Endothelial cell of umbilical vein (primary cell): ENCODE measurements around the gene HSPA8. TPM values are rescaled to one million over a fixed set of nuclear protein-coding genes. Genes with fewer than 3 reads are reported as not detected.

ENCODE experiments used
- Bru-seq: library from RNA; stranded (reverse); fragments of 400-500 nt; gene quantifications from one replicate; lab custom pipeline; 2021; lab: Mats Ljungman, UMichigan
- BruChase-seq, 2 experiments: library from RNA; stranded (reverse); fragments of 400-500 nt; gene quantifications; one replicate each; lab custom pipeline; 2021; lab: Mats Ljungman, UMichigan
- BruUV-seq: library from RNA; stranded (reverse); fragments of 400-500 nt; replicated peaks from 2 replicates; lab custom pipeline; 2021; lab: Mats Ljungman, UMichigan
- CTCF ChIA-PET: fragments of 300-600, 350-600 bp; sonication (Branson Sonifier 250); formaldehyde crosslinking; loops from one replicate; lab custom pipeline; 2021; ENCODE audit warnings: antibody characterized with exemption, inconsistent platforms; lab: Charles Lee
- POLR2A ChIA-PET: fragments of 300-600, 350-600 bp; sonication (Branson Sonifier 250); formaldehyde crosslinking; loops from one replicate; lab custom pipeline; 2021; ENCODE audit warnings: antibody characterized with exemption, inconsistent platforms; lab: Charles Lee
- DNase-seq: peaks from one replicate; pipeline ENCODE4 v3.0.0-alpha.2; 2011; ENCODE audit warnings: low read depth, low spot score
- FAIRE-seq: peaks from 2 replicates; lab custom pipeline; 2011; peaks lifted over from hg19 to GRCh38; lab: Jason Lieb, UNC
- H2AFZ ChIP-seq: 2 replicates; pipeline ENCODE4 v1.6.0; 2012; ENCODE audit warnings: low read depth, low read length, control low read depth, inconsistent platforms
- H3K27ac ChIP-seq: 2 replicates; pipeline ENCODE4 v1.5.1; 2011; ENCODE audit warnings: low read depth, mild to moderate bottlenecking, control low read depth, low read length, moderate library complexity; ENCODE audit not compliant: insufficient read depth
- H3K27me3 ChIP-seq, 2 experiments: 2 replicates each; pipeline versions ENCODE4 v1.6.0 to v1.6.1; 2011; ENCODE audit warnings: low read length in 2 of 2, mixed read lengths in 1 of 2; ENCODE audit not compliant: control insufficient read depth in 2 of 2, insufficient read depth in 2 of 2
- H3K36me3 ChIP-seq, 2 experiments: 2 replicates in 1 of 2; 3 replicates in 1 of 2; pipeline ENCODE4 v1.5.1; 2011; ENCODE audit warnings: low read length in 2 of 2, mild to moderate bottlenecking in 1 of 2, moderate library complexity in 1 of 2; ENCODE audit not compliant: control insufficient read depth in 2 of 2, insufficient read depth in 2 of 2; ENCODE audit errors: extremely low read depth in 1 of 2
- H3K4me1 ChIP-seq: 3 replicates; pipeline ENCODE4 v1.5.1; 2011; ENCODE audit warnings: mild to moderate bottlenecking, low read length; ENCODE audit not compliant: control insufficient read depth, insufficient read depth; ENCODE audit errors: extremely low read depth
- H3K4me2 ChIP-seq: 2 replicates; pipeline ENCODE4 v1.6.1; 2011; ENCODE audit warnings: low read length, control low read depth, mixed read lengths; ENCODE audit not compliant: insufficient read depth
- H3K4me3 ChIP-seq, 3 experiments: fragments of 200-600 bp in 1 of 3; sonication (generic), shearing (Covaris generic) in 1 of 3; replicated peaks in 1 of 3; 2 replicates each; pipeline ENCODE4 v1.5.1; 2011 to 2016; ENCODE audit warnings: control low read depth in 3 of 3, low read length in 3 of 3, mild to moderate bottlenecking in 2 of 3, inconsistent platforms in 1 of 3, low read depth in 1 of 3, moderate library complexity in 1 of 3; ENCODE audit not compliant: insufficient read depth in 1 of 3
- H3K79me2 ChIP-seq: 2 replicates; pipeline ENCODE4 v1.6.0; 2012; ENCODE audit warnings: low read length, inconsistent platforms; ENCODE audit not compliant: control insufficient read depth, insufficient read depth
- H3K9ac ChIP-seq: replicated peaks from 2 replicates; pipeline ENCODE3; 2011; ENCODE audit warnings: low read length, control low read depth; ENCODE audit not compliant: insufficient read depth; ENCODE audit errors: extremely low read depth
- H3K9me1 ChIP-seq: replicated peaks from 3 replicates; pipeline ENCODE4 v1.6.0; 2011; ENCODE audit warnings: mild to moderate bottlenecking, low read length; ENCODE audit not compliant: control insufficient read depth, insufficient read depth; ENCODE audit errors: extremely low read depth
- H3K9me3 ChIP-seq: replicated peaks from 2 replicates; pipeline ENCODE4 v1.5.1; 2012; ENCODE audit warnings: low read length, inconsistent platforms; ENCODE audit not compliant: control insufficient read depth, insufficient read depth
- H4K20me1 ChIP-seq: replicated peaks from 2 replicates; pipeline ENCODE3; 2011; ENCODE audit warnings: mild to moderate bottlenecking, low read length; ENCODE audit not compliant: control insufficient read depth, insufficient read depth; ENCODE audit errors: extremely low read depth
- CTCF ChIP-seq, 2 donors: IDR thresholded peaks; 1 replicate in 1 of 2; 2 replicates in 1 of 2; pipeline ENCODE4 v1.5.1; 2011; ENCODE audit warnings: low read length in 2 of 2, mild to moderate bottlenecking in 2 of 2, moderate library complexity in 2 of 2, control low read depth in 1 of 2, inconsistent platforms in 1 of 2, low read depth in 1 of 2; ENCODE audit not compliant: insufficient read depth in 1 of 2; ENCODE audit errors: extremely low read depth in 1 of 2
- EZH2 ChIP-seq: IDR thresholded peaks from 2 replicates; pipeline ENCODE4 v1.6.1; 2012; ENCODE audit warnings: borderline replicate concordance, low read depth, mild to moderate bottlenecking, moderate library complexity, low read length, inconsistent platforms; ENCODE audit not compliant: severe bottlenecking
- FOS ChIP-seq: IDR thresholded peaks from 2 replicates; pipeline ENCODE4 v1.6.1; 2011; ENCODE audit warnings: mild to moderate bottlenecking, low read length, moderate library complexity, borderline replicate concordance; ENCODE audit not compliant: insufficient read depth
- GATA2 ChIP-seq: IDR thresholded peaks from 2 replicates; pipeline ENCODE4 v1.7.0; 2011; ENCODE audit warnings: low read depth, mild to moderate bottlenecking, moderate library complexity, mixed read lengths, low read length; ENCODE audit not compliant: insufficient read length, insufficient read depth
- JUN ChIP-seq: IDR thresholded peaks from 2 replicates; pipeline ENCODE4 v1.6.1; 2011; ENCODE audit warnings: borderline replicate concordance, low read depth; ENCODE audit not compliant: insufficient read length, insufficient read depth
- MAX ChIP-seq: IDR thresholded peaks from 2 replicates; pipeline ENCODE4 v1.6.1; 2011; ENCODE audit not compliant: insufficient read depth, insufficient read length
- MYC ChIP-seq: IDR thresholded peaks from one replicate; pipeline ENCODE4 v1.6.1; 2011; ENCODE audit warnings: mild to moderate bottlenecking, low read depth, low read length
- POLR2A ChIP-seq: IDR thresholded peaks from 2 replicates; pipeline ENCODE4 v1.6.1; 2012; ENCODE audit warnings: low read depth, mild to moderate bottlenecking, control low read depth, low read length
- POLR2AphosphoS5 ChIP-seq: IDR thresholded peaks from 2 replicates; pipeline ENCODE4 v1.6.1; 2012; ENCODE audit warnings: low read depth, mild to moderate bottlenecking, control low read depth, low read length, moderate library complexity; ENCODE audit not compliant: insufficient read depth
- dilution Hi-C: fragments of 300-500 bp; cut with MboI; formaldehyde crosslinking; loops from one replicate; pipeline ENCODE4 v1.15.0; 2019; ENCODE audit warnings: low sequenced_read_pairs; ENCODE audit not compliant: extremely low pct_ligation_motif_present
- intact Hi-C: fragments of 100-400 bp; cut with micrococcal nuclease; formaldehyde crosslinking; loops from one replicate; pipeline ENCODE4 v1.10.0; 2022
- long read RNA-seq: library from polyadenylated mRNA; stranded (forward); transcript quantifications from one replicate; pipeline ENCODE4 v2.0.0, GENCODE V29; 2021
- polyA minus RNA-seq, 3 experiments: library from RNA; depleted of rRNA, polyadenylated mRNA; stranded (reverse); fragments of >200 nt; gene quantifications; 1 replicate in 1 of 3; 2 replicates in 2 of 3; pipeline ENCODE4 v1.2.3, GENCODE V29; 2011
- polyA plus RNA-seq, 4 experiments: library from polyadenylated mRNA; depleted of rRNA in 3 of 4; stranded (reverse) in 3 of 4; unstranded in 1 of 4; fragments of >200 nt; gene quantifications; 2 replicates each; pipeline versions ENCODE4 v1.2.1 to v1.2.3, GENCODE V29; 2011 to 2012; ENCODE audit warnings: missing spikeins in 1 of 4
- total RNA-seq: library from RNA; stranded (reverse); gene quantifications from 2 replicates; pipeline ENCODE4 v1.2.3, GENCODE V29; 2021

The HSPA8 gene
- total RNA-seq (1,573 and 1,728 TPM in 2 replicates), polyA plus RNA-seq (1,383 and 1,403 TPM in 2 replicates), polyA minus RNA-seq (2,807 and 3,163 TPM in 2 replicates), Bru-seq, nascent RNA (percentile 100 among the genes with signal in this experiment), BruChase-seq, experiment 1, labeled RNA remaining after a 6-hour chase (percentile 100 among the genes with signal in this experiment), BruChase-seq, experiment 2, labeled RNA remaining after a 2-hour chase (percentile 100 among the genes with signal in this experiment)
- 1,786 and 2,092 TPM in 2 replicates for polyA plus RNA-seq (2011; cell fraction: cytosol; rRNA removed)
- 1,186 and 1,234 TPM in 2 replicates for polyA plus RNA-seq (2011; cell fraction: nucleus; rRNA removed)
- polyA plus RNA-seq (2012) = 1,835 and 3,311 TPM in 2 replicates
- 881 TPM for polyA minus RNA-seq (2011; cell fraction: cytosol; rRNA and poly(A)+ RNA removed)
- 478 and 763 TPM in 2 replicates for polyA minus RNA-seq (2011; cell fraction: nucleus; rRNA and poly(A)+ RNA removed)
- long read RNA-seq, transcript HSPA8-224 (9 exons, 2,463 nt) = major isoform, 3,366 of 3,640 reads
- long read RNA-seq, transcript HSPA8-201 (8 exons, 2,186 nt) = minor isoform, 26 of 3,640 reads
- long read RNA-seq, transcript HSPA8-208 (3 exons, 740 nt) = minor isoform, 14 of 3,640 reads
- long read RNA-seq, transcript HSPA8-202 (8 exons, 2,004 nt) = minor isoform, 12 of 3,640 reads
- long read RNA-seq, partial matches to known transcripts = 71 of 3,640 reads
- long read RNA-seq, other reads (novel, unspliced or antisense) = 131 of 3,640 reads

GRCh38 chr11:123061403-123062157 lies at the start of gene HSPA8:
HSPA8 (minus strand) TSS chr11:123062136; CDS start chr11:123061324, 812 bp downstream.
- CTCF ChIA-PET = interaction anchor here (0.6 to 1.8 kb wide), 9 partner anchors 8 to 201 kb away, joined by 3 to 7 read pairs (median 4); no protein-coding TSS in a partner anchor
- H3K27ac ChIP-seq = peak within 1 kb of the TSS; percentile 96
- H4K20me1 ChIP-seq = peaks cover 2% of the 10 kb centered on the region
- intact Hi-C loops (loop anchor here (1.0 to 10.0 kb wide), 10 partner anchors 22 to 1836 kb away; partner anchors contain the start of genes GRAMD1B, JHY, ROBO4 and UBASH3B), dilution Hi-C loops (no loop called here)
- BruUV-seq = TSS peak; percentile 15
- H3K4me2 ChIP-seq = peak within 1 kb of the TSS; percentile 92
- TF ChIP-seq FOS (no peak), POLR2A (peak; percentile 99), EZH2 (no peak), GATA2 (no peak), POLR2AphosphoS5 (peak; percentile 99), JUN (no peak), CTCF (IDR thresholded peaks at IDR 0.05; ENCODE audit: extremely low read depth in 1 of 2, insufficient read depth in 1 of 2, low read depth in 1 of 2, low read length in 2 of 2) (no peak), MAX (peak; percentile 88), MYC (no peak)
- peak within 1 kb of the TSS; percentile 27 for H2AFZ ChIP-seq
- peak within 1 kb of the TSS; percentile 66 to 95 (median 91) for H3K4me3 ChIP-seq
- H3K27me3 ChIP-seq = no peaks in the 10 kb centered on the region
- POLR2A ChIA-PET = interaction anchor here (0.6 to 1.6 kb wide), 17 partner anchors 8 to 896 kb away, joined by 3 to 14 read pairs (median 4); partner anchors contain the start of gene UBASH3B
- no peak for FAIRE-seq
- no peaks in the 10 kb centered on the region for H3K9me1 ChIP-seq
- H3K9me3 ChIP-seq = no peaks in the 10 kb centered on the region
- peaks cover 29% of the 10 kb centered on the region for H3K4me1 ChIP-seq
- H3K9ac ChIP-seq = peak within 1 kb of the TSS; percentile 96
- H3K36me3 ChIP-seq = peaks cover 32 to 35% of the 10 kb centered on the region in 2 experiments
- H3K79me2 ChIP-seq = peaks cover 61% of the 10 kb centered on the region
- peak; percentile 46 for DNase-seq
